Endothelial cell of hepatic sinusoid (primary cell): ENCODE measurements around the gene ASPDH.
"Not testable (repeated sequence)": the region's sequence is repeated elsewhere in the genome, so short reads cannot be mapped to it uniquely, and the experiment has no call there.

Experiments used
- in situ Hi-C: cut with HindIII; loops from 2 replicates; pipeline ENCODE4 v1.10.0; 2017; ENCODE audit warnings: low sequenced_read_pairs

ASPDH gene

DNA sequence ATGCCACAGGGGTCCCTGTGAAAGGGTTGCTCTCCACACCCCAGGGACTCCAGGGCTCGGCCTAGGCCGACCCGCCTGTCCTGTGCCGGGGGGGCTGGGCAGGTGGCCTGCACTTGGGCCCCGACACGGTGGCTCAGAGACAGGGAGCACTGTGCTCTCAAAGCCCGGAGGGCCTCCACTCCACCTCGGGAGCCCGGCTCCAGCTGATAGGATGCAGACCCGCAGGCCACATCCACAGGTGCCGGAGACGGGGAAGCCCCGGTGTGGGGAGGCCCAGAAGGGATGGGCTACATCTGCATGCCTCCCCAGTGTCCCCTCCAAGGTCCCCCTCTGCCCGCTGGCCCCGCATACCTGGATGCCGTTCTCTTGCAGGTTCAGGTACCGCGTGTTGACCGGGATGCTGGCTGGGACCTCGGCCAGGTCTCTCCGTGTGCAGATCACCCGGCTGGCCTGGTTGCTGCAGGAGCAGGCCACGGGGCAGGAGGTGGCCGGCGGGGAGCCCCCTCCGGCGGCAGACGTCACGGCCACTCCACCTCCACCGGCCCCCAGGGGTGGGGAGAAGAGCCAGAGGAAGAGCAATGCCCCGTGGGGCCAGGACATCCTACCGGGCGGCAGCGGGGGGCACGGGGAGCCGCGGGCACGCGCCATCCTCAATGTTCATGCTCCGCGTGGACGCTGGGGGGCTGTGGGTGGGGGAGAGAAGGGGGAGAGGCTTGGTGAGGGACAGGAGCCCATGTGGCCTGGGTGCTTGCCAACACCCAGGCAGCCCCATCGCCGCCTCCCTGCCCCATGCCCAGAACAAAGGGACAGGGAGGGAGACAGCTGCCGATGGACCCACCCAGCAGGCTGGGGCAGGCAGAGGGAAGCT lies 34.7 kb upstream of the ASPDH start:
- in situ Hi-C loops = no loop called here

DNA sequence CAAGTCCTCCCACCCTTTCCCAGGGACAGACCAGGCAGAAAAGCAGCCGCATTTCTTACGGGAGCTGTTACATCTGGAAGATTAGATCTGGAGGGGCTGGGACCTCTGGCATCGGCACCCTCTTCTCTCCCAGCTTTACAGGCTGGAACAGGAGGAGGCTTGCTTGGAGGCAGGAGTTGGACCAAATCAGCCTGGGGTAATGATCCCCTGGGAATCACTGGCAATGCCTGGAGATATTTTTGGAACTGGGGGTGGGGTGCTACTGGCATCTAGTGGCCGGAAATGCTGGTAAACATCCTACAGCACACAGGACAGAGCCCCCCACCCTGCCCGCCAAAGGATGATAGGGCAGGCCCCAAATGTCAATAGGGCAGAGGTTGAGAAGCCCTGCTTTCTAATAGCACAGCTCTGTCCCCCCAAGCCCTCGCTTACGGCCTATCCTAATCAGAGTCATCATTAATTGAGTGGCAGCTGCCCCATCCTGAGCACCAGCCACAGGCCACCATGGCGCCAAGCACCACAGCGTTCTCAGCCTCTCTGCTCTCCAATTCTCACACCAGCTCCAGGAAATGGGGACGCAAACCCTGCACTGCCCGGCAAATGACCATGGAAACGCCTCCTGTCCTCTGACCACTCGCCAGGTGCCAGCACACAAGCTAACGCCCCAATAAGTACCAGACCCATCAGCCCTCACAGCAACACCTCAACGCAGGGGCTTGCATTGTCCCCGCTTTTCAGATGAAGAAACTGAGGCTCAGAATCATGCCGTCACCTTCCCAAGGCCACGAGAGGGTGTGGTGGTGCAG lies 33.9 kb upstream of the ASPDH start:
- in situ Hi-C loops = no loop called here

DNA sequence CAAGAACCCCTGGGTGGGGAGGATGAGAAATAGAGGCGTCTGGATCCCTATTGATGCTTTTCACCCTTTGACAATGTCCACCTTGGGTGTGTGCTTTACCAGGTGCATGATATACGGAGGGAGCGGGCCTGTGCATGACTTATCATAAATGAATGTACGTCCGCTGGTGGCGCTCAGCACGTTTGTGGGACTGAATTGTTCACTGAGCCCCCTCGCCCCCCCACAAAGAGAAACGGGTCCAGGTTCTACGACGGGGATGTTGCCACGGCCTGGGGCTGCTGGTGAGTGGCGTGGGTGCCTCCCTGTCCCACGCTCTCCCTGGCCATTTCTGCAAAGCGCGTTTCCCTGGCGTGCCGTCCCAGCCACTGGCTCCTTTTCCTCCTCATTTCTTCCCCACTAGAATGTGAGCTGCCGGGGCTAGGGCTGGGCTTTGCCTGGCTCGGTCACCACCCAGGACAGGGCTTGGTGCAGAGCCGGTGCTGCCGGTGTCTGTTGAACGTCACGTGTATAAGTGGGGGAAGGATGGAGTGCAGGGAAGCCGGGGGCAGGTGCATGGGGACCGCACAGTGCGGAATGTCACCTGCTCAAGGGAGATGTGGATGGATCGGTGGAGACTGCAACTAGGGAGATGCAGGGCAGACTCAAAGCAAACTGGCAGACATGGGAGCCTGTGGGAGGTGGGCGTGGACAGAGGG lies 33.0 kb upstream of the ASPDH start:
- in situ Hi-C loops = no loop called here

DNA sequence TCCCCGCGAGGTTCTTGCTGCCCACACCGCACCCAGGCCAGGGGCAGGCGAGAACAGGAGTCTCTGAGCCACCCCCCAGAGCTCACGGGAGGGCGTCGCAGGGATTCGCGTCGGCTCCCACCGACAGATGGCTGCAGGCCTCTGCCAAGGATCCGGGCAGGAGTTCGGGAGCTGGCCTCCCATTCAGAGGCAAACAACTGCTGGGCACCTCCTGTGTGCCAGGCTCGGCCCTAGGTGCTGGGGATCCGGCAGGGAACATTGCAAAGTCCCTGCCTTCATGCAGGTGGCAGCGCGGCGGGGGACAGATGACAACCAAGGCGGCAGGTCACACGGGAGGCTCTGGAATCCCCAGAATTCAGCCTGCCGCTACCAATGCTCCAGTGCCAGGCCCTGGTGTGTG lies 29.2 kb upstream of the ASPDH start:
- in situ Hi-C loops = no loop called here

DNA sequence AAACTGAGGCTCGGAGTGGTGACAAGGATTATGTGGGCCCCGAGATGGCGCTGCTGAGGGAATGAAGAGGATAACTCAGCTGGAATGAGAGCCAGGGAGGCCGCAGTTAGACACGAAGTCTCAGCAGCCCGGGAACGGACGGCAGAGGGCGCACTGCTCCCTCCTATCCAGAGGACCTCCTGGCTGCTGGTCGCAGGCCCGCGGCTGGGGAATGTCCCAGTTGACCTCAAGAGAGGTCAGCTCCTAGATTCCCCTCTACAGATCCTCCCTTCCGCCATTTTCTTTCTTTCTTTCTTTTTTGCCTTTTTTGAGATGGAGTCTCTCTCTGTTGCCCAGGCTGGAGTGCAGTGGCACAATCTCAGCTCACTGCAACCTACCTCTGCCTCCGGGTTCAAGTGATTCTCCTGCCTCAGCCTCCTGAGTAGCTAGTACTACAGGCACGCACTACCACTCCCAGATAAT lies 24.1 kb upstream of the ASPDH start:
- in situ Hi-C loops = no loop called here

DNA sequence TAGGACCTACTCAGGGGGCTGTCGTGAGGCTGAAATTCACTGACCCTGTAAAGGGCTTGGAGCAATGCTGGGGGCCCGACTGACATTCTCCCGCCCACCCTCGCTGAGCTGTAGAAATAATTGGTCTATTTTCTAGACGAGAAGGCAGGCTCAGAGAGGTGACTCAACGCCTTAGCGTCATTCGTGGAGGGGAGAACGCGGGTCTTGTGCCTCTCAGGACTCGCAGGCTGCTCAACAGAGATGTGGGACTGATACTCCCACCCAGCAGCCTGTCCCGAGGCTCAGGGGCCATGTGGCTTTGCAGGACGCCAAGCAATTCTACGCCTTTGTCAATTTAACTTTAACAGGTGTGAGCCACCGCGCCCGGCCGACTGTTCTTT lies 23.6 kb upstream of the ASPDH start:
- in situ Hi-C loops = no loop called here

DNA sequence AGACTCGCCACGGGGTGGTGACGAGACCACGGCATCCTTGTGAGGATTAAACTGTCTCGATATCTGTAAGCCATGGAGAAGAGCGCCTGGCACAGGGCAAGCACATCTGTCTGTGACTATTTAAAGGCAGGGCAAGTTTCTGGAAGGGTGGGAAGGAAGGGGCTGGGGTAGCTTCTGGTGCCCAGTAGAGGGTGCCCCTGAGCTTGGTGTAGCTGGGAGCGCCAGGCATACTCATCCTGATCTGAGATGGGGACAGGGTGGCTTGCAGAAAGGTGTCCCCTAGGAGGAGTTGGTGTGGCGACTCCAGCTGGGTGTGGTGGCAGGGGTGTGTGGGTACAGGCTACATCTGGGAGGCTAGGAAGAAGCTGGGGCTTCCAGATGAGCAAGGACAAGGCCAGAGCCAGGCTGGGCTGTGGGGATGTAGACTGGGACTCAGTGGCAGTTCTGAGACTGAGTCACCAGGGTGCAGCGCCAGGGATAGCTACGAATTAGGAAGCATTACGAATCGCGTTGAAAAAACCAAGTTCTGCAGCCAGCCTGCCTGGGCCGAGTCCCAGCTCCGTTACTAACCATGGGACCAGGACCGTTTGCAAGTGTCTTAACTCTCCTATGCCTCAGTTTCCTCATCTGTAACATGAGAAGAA lies 23.1 kb upstream of the ASPDH start:
- in situ Hi-C loops = no loop called here

DNA sequence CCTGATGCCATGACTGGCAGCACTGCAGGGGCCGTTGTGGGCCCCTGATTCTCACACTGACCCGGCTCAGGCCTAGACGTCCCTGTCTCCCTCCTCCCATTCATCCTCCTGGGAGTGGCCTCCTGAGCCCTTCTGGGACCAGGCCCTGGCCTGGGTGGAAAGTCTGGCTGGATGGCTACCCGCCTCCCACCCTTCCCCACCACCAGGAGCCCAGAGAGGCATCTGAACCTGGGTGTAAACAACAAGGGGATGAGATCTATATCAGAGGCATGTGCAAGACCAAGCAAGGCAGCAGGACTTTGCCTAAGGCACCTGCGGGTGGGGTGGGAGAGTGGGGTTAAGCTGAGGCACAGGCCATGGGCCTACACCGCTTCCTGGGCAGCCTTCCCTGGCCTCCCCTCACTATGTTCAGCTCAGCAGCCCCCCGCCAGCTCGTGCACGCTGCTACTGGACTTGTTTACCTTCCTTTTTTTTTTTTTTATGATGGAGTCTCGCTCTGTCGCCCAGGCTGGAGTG lies 22.0 kb upstream of the ASPDH start:
- in situ Hi-C loops = no loop called here

DNA sequence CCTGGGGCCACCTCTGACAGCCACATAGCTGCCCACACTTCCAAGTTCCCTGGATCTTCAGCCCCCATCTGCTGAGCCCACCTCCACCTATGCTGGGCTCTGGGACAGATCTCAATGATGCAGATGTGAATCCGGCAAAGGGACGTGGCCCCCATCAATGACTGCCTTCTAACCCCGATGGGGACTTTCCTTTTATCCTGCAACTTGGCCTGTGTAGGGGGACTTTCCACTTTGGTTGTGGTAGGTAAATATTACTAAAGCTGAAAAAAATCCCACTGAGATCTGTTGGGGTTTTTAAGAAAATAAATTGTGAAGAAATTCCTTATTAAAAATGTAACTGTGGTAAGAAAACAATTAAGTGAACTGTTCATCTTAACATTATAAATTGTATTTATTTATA lies 20.8 kb upstream of the ASPDH start:
- in situ Hi-C loops = no loop called here

DNA sequence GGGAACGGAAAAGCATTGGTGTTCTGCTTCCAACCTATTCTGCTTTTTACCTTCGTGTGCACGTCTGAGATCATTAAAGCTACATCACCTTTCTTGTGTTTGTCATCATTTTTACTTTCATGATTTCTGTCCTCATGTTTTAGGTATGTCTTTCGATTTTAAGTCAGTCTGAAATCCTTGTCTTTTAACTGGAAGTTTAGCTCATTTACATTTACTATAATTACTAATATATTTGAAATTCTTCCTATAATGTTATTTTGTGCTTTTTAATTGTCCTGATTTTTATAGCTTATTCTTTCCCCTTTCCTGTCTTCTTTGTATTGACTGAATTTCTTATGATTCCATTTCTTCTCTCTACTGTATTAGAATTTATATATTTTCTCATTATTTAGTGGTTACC lies 19.2 kb upstream of the ASPDH start:
- in situ Hi-C loops = no loop called here

DNA sequence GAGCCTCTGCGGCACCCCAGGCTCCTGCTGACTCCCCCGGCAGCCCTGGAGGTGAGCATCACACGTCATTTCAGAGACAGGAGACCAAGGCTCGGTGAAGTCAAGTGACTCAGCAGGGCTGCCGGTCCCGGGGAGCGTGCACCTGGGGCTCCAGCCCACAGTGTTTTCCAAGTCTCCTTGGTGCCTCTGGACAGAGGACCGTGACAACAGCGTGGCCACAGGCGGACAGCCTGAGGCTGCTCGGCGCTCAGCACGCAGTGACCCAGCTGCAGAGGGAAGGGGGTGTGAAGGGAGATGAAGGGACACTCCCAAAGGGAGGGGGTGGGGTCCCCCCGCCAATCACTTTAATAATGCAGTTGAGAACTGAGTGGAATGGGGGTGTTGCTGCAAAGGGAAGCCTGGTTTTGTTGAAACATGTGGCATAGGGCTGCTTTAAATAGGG lies 17.5 kb upstream of the ASPDH start:
- in situ Hi-C loops = no loop called here

DNA sequence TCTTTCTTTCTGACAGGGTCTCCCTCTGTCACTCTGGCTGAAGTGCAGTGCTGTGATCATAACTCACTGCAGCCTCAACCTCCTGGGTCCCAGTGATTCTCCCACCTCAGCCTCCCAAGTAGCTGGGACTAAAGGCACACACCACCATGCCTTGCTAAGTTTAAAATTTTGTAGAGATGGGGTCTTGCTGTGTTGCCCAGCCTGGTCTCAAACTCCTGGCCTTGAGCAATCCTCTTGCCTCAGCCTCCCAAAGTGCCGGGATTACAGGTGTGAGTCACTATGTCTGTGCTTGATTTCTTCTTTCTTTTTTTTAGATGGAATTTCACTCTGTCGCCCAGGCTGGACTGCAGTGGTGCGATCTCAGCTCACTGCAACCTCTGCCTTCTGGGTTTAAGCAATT lies 14.3 kb upstream of the ASPDH start:
- in situ Hi-C loops = not testable (repeated sequence)

DNA sequence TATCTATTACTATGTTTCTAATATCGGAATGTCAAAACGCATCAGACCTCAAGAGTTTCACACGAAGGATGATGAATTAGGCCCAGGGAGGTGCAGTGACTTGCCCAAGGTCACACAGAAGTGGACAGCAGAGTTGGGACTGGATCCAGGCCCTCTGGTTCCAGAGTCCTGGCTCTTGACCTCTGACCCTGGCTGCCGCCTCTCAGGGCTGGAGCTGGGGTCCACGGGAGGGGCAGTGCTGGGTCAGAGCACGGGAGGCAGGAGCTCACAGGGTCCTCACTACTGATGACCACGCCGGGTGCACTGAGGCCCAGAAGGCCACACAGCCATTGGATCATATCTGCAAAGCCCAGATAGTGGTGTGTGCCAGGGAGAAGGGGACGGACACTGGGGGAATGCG lies 9.2 kb upstream of the ASPDH start:
- in situ Hi-C loops = no loop called here

DNA sequence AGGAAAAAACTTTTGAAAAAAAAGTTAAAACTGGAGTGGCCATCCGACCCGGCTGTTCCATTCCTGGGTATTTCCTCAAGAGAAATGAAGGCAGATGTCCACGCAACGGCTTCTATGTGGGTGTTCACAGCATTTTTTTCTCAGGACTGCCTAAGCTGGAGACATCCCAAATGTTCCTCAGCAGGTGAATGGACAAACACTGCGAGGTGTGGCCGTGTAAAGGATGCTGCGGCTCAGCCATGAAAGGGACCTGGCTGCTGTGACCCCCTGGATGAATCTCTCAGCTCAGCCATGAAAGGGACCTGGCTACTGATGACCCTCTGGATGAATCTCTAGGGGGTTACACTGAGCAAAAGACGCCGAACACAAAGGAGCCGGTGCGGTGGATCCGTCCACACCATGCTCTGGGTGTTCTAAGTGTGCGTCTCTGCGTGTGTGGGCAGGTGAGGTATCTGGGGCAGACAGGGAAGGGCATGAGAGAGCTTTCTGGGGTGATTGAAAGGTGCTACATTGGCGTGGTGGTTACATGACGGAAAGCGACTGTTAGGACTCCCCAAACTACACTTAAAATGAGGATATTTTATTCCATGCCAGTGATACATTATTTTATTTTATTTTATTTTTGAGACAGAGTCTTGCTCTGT lies 7.2 kb upstream of the ASPDH start:
- in situ Hi-C loops = no loop called here

DNA sequence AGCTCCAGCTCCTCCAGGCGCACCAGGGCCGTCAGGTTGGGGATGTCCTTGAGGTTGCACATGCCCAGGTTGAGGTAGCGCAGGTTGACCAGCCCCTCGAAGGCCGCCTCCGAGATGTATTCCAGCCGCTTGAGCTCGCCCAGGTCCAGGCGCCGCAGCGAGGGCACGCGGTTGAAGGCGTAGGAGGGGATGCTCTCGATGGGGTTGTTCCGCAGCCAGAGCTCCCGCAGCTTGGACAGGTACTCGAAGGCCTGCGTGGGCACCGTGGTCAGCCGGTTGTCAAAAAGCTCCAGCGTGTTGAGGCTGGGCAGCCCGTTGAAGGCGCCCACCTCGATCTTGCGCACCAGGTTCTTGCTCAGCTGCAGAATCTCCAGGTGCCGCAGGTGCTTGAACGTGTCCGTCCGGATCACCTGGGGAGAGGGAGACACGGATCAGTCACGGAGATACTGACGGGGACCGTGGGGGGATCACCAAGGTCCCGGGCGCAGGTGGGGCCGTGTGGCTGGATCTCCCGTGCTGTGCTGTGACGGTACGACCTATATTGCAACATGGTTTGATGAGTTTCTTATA lies 5.4 kb upstream of the ASPDH start:
- in situ Hi-C loops = no loop called here

DNA sequence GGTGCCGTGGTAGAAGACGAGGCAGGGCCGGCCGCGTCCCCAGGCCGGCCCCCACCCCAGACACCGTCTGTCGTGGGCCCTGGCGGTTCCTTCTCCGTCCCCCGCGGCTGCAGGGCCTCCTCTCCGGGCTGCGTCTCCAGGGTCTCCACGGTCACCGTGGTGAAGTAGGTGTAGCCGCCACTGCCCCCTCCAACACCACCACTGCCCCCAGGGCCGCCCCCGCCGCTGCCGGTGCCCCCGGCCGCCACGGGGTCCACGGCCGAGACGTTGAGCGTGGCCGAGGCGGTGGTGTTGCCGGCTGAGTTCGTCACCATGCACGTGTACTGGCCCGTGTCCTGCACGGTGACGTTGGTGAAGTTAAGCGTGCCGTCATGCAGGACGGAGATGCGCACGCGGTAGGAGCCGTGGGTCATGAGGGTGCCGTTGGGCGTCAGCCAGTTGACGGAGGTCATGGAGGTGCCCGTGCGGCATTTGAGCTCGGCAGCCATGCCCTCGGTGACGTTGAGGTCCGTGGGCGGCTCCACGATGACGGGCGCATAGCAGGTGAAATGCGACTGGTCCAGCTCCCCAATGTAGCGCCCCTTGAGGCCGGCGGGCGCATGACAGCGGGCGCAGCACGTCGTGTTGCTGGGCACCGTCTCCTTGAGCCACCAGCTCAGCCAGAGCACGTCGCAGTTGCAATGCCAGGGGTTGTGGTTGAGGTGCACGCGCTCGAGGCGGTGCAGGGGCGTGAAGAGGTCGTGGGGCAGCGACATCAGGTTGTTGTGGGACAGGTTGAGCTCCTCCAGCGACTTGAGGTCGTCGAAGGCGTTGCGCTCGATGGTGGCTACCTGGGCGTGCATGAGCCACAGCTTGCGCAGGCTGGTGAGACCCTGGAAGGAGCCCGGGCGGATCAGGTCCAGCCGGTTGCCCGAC lies 4.6 kb upstream of the ASPDH start:
- in situ Hi-C loops = no loop called here

DNA sequence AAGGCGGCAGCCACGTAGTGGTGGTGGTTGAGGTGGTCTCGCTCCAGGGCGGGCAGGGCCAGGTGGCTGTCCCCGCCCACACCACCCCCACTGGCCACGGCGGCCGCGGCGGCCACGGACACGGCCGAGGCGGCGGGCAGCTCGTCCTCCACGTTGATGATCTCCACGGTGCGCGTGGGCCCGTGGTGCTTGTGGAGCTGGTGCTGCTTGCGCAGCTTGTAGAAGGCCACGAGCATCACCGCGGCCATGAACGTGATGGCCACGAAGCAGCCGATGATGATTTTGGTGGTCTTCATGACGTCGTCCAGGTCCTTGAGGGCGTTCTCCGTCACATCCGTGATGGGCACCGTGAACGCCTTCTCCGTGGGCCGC lies 4.0 kb upstream of the ASPDH start:
- in situ Hi-C loops = no loop called here

DNA sequence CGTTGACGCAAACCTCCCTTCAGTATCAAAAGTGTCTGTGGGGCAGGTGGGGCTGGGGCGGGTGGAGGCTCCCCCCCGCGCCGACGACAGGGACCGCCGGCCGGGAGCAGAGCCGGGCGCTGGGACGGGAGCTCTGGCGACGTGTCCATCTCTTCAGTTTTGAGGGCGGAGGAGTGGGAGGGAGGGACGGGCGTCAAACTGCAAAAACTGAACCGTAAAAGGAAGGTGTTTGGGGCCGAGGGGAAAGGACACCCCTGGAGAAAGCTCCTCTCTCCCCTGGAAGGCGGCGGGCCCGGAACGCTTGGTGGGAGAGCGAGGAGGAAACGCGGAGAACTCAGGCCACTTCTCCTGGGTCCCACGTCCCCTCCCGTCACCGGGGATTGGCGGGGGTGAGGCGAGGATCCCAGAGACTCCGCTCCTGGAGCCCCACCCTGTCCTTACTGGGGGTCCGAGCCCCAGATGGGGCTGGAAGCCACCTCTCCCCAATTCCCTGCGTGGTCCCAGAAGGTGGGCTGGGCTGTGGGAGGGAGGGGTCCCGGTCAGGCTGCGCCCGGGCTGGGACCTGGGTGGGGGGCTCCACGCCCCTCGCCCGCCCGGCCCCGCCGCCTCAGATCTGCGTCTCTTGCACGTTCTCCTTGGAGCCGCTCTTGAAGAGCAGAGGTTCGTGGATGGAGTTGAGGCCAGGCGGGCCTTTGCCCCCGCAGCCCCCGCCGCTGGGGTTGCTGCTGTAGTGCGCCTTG lies 3.4 kb upstream of the ASPDH start:
- in situ Hi-C loops = no loop called here
